Measurements from ENCODE around the gene TCEA3. TPM values are rescaled to one million over a fixed set of nuclear protein-coding genes. Genes with fewer than 3 reads are reported as not detected.

The TCEA3 gene
- total and polyA plus RNA-seq, 2 donors (not counting 3 experiments of a cell fraction or from before 2014, with no cell fraction given): 1.5 to 3.7 TPM

DNA sequence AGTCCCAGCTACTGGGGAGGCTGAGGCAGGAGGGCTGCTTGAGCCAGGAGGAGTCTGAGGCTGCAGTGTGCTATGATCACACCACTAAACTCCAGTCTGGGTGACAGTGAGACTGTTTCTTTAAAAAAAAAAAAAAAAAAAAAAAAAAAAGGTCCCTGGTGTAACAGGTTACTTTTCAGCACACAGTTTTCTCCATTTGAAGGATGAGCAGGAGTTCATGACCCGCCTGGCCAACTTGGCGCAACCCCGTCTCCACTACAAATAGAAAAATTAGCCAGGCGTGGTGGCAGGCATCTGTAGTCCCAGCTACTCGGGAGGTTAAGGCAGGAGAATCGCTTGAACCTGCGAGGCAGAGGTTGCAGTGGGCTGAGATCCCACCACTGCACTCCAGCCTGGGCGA, 92.8 kb downstream of the TCEA3 start:
- no peak overlapping the region for H2AFZ ChIP-seq (ENCODE audit: low read depth, low read length)
- POLR2A ChIA-PET: no interaction called here
- H3K9me1 ChIP-seq (replicated peaks; ENCODE audit: control insufficient read depth, extremely low read depth, insufficient read depth, low read length): no peaks in the 10 kb centered on the region
- no peaks in the 10 kb centered on the region for H4K20me1 ChIP-seq (replicated peaks; ENCODE audit: control insufficient read depth, extremely low read depth, insufficient read depth, low read length)
- no peak overlapping the region for H3K4me3 ChIP-seq (replicated peaks in 1 of 3; ENCODE audit: insufficient read depth in 1 of 3, low read depth in 1 of 3, low read length in 3 of 3)
- DNase-seq (ENCODE audit: low read depth, low spot score) (no peak), FAIRE-seq (no peak)
- dilution Hi-C loops (cut with MboI; ENCODE audit: extremely low pct_ligation_motif_present, low sequenced_read_pairs): no loop called here
- H3K9me3 ChIP-seq (replicated peaks; ENCODE audit: control insufficient read depth, insufficient read depth, low read length): no peaks in the 10 kb centered on the region
- CTCF ChIA-PET: interaction anchor here (1.1 kb wide), 1 partner anchor 13 kb away, joined by 4 read pairs; no protein-coding TSS in a partner anchor
- TF ChIP-seq, protein P1, sequence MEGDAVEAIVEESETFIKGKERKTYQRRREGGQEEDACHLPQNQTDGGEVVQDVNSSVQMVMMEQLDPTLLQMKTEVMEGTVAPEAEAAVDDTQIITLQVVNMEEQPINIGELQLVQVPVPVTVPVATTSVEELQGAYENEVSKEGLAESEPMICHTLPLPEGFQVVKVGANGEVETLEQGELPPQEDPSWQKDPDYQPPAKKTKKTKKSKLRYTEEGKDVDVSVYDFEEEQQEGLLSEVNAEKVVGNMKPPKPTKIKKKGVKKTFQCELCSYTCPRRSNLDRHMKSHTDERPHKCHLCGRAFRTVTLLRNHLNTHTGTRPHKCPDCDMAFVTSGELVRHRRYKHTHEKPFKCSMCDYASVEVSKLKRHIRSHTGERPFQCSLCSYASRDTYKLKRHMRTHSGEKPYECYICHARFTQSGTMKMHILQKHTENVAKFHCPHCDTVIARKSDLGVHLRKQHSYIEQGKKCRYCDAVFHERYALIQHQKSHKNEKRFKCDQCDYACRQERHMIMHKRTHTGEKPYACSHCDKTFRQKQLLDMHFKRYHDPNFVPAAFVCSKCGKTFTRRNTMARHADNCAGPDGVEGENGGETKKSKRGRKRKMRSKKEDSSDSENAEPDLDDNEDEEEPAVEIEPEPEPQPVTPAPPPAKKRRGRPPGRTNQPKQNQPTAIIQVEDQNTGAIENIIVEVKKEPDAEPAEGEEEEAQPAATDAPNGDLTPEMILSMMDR (IDR thresholded peaks at IDR 0.05; ENCODE audit: extremely low read depth in 1 of 2, insufficient read depth in 1 of 2, low read depth in 1 of 2, low read length in 2 of 2): no peak
- BruUV-seq (replicated peaks): no TSS peak
- no peaks in the 10 kb centered on the region for H3K4me1 ChIP-seq (ENCODE audit: control insufficient read depth, extremely low read depth, insufficient read depth, low read length)
- intact Hi-C loops (cut with micrococcal nuclease): no loop called here
- H3K9ac ChIP-seq (replicated peaks; ENCODE audit: extremely low read depth, insufficient read depth, low read length): no peak overlapping the region
- peaks cover 20 to 25% of the 10 kb centered on the region in 2 experiments for H3K36me3 ChIP-seq (ENCODE audit: control insufficient read depth in 2 of 2, extremely low read depth in 1 of 2, insufficient read depth in 2 of 2, low read length in 2 of 2)
- H3K27ac ChIP-seq (ENCODE audit: insufficient read depth, low read depth, low read length): no peak overlapping the region
- no peaks in the 10 kb centered on the region for H3K27me3 ChIP-seq (ENCODE audit: control insufficient read depth in 2 of 2, insufficient read depth in 2 of 2, low read length in 2 of 2)
- H3K79me2 ChIP-seq (ENCODE audit: control insufficient read depth, insufficient read depth, low read length): peaks cover 79% of the 10 kb centered on the region
- H3K4me2 ChIP-seq (ENCODE audit: insufficient read depth, low read length): no peak overlapping the region

Other genes starting within 250 kb of the TCEA3 start
- gene HTR1D, start 207.2 kb downstream of the TCEA3 start, total RNA-seq: 1.5 and 2.2 TPM in 2 replicates
- gene HTR1D, start 207.2 kb downstream of the TCEA3 start, polyA plus RNA-seq: 1.9 TPM in 2 replicates
- gene HNRNPR, start 80.5 kb downstream of the TCEA3 start, total RNA-seq: 165 and 171 TPM in 2 replicates
- 67.6 and 111 TPM in 2 replicates for gene HNRNPR, start 80.5 kb downstream of the TCEA3 start, polyA plus RNA-seq
- 12.5 and 14.0 TPM in 2 replicates for gene ZNF436, start 54.9 kb downstream of the TCEA3 start, total RNA-seq
- gene ZNF436, start 54.9 kb downstream of the TCEA3 start, polyA plus RNA-seq: 5.7 and 6.5 TPM in 2 replicates
- gene ASAP3, start 59.4 kb upstream of the TCEA3 start, total RNA-seq: 14.2 and 15.5 TPM in 2 replicates
- 12.5 and 14.8 TPM in 2 replicates for gene ASAP3, start 59.4 kb upstream of the TCEA3 start, polyA plus RNA-seq
- gene E2F2, start 106.5 kb upstream of the TCEA3 start, total RNA-seq: 5.0 and 5.6 TPM in 2 replicates
- 0.83 and 1.1 TPM in 2 replicates for gene E2F2, start 106.5 kb upstream of the TCEA3 start, polyA plus RNA-seq
- 277 and 310 TPM in 2 replicates for gene ID3, start 134.8 kb upstream of the TCEA3 start, total RNA-seq
- 783 and 971 TPM in 2 replicates for gene ID3, start 134.8 kb upstream of the TCEA3 start, polyA plus RNA-seq